ENCODE measurements around the gene APOBEC4. TPM values are rescaled to one million over a fixed set of nuclear protein-coding genes. Genes with fewer than 3 reads are reported as not detected.
A peak's percentile ranks its signal among the peaks of the same experiment; 100 is the strongest.

The APOBEC4 gene
- total RNA-seq, 2 donors from 2014 or later = not detected

GRCh38 chr1:183636334-183636682 lies 16.8 kb downstream of the APOBEC4 start:
- H3K36me3 ChIP-seq (ENCODE audit: control insufficient read depth, insufficient read depth, low read length) = peaks cover 6% of the 10 kb centered on the region
- H3K4me3 ChIP-seq (ENCODE audit: low read length) = peak overlapping the region; percentile 91
- H3K27ac Mint-ChIP-seq = peak overlapping the region; percentile 98
- peaks cover 22% of the 10 kb centered on the region for H3K4me1 Mint-ChIP-seq
- no peaks in the 10 kb centered on the region for H3K4me1 ChIP-seq (ENCODE audit: control insufficient read depth, insufficient read depth, low read length)
- WGBS, 2 experiments (ENCODE audit: insufficient coverage in 1 of 2, insufficient read length in 1 of 2) = 7 to 9% methylated on average over 13 to 15 of the region's 15 CpGs
- H3K27me3 Mint-ChIP-seq (ENCODE audit: insufficient read depth) = peaks cover 19% of the 10 kb centered on the region
- no peak for TF ChIP-seq CTCF (conservative IDR thresholded peaks at IDR 0.05)
- peaks cover 3% of the 10 kb centered on the region for H3K36me3 Mint-ChIP-seq (ENCODE audit: low read depth)
- H3K9me3 ChIP-seq (ENCODE audit: control insufficient read depth, low read length) = no peaks in the 10 kb centered on the region
- H3K9me3 Mint-ChIP-seq = no peaks in the 10 kb centered on the region
- DNase-seq = no peak
- peak overlapping the region; percentile 100 for H3K4me3 Mint-ChIP-seq
- H3K27me3 ChIP-seq (ENCODE audit: control insufficient read depth, insufficient read depth, low read length, poor library complexity, severe bottlenecking) = peaks cover 23% of the 10 kb centered on the region
- no peak overlapping the region for H3K27ac ChIP-seq (ENCODE audit: low read depth, low read length)
- H3K9ac ChIP-seq (ENCODE audit: extremely low read depth, low read length, poor library complexity, severe bottlenecking) = no peak overlapping the region

DNA sequence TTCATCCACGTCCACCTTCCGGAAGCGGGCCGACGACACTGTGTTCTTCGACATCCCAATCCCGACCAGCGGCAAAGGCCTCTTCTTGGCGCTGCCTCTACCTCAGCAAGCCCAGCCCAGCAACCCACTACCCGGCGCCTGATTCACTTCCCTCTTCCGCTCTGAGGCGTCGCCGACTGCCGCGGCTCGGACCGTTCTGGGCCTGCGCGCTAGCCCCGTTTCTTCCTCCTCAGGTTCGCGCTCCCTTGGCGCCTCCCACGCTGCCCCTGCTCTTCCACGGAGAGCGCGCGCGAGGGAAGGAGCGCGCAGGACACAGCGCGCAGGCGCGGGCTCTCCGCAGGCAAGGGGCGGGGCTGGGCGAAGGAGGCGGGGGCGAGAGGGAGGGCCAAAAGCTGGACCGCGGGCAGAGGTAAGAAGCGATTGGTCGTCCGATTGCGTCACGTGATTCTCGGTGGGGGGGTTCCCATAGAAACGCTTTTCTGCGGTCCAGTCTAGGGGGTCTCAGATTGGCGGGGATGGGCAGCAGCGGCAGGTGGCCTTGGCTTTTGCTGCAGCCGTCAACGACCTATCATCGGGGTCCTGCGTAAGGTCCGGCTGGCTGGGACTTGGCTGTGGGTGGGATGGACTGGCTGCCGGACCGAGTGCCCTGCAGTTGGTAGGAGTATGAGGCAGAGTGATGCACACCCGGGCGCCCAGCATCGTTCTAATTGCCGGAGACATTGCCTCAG lies 17.3 kb downstream of the APOBEC4 start, which contains the start of gene ARPC5:
ARPC5 (minus strand) TSS at position 178 of the 728 bp plus-strand sequence; CDS start at position 54, 124 bp downstream.
- H3K27me3 Mint-ChIP-seq (ENCODE audit: insufficient read depth) = peaks cover 19% of the 10 kb centered on the region
- peak within 1 kb of the TSS; percentile 73 for H3K27ac ChIP-seq (ENCODE audit: low read depth, low read length)
- peaks cover 5% of the 10 kb centered on the region for H3K36me3 Mint-ChIP-seq (ENCODE audit: low read depth)
- peak within 1 kb of the TSS; percentile 91 for H3K4me3 ChIP-seq (ENCODE audit: low read length)
- no peaks in the 10 kb centered on the region for H3K9me3 Mint-ChIP-seq
- H3K9me3 ChIP-seq (ENCODE audit: control insufficient read depth, low read length) = no peaks in the 10 kb centered on the region
- peak within 1 kb of the TSS; percentile 100 for H3K4me3 Mint-ChIP-seq
- peaks cover 23% of the 10 kb centered on the region for H3K27me3 ChIP-seq (ENCODE audit: control insufficient read depth, insufficient read depth, low read length, poor library complexity, severe bottlenecking)
- H3K4me1 ChIP-seq (ENCODE audit: control insufficient read depth, insufficient read depth, low read length) = no peaks in the 10 kb centered on the region
- peak within 1 kb of the TSS; percentile 60 for H3K9ac ChIP-seq (ENCODE audit: extremely low read depth, low read length, poor library complexity, severe bottlenecking)
- peaks cover 24% of the 10 kb centered on the region for H3K4me1 Mint-ChIP-seq
- peaks cover 10% of the 10 kb centered on the region for H3K36me3 ChIP-seq (ENCODE audit: control insufficient read depth, insufficient read depth, low read length)
- H3K27ac Mint-ChIP-seq = peak within 1 kb of the TSS; percentile 98
- no peak for TF ChIP-seq CTCF (conservative IDR thresholded peaks at IDR 0.05)
- DNase-seq = peak; percentile 98
- WGBS, 2 experiments (ENCODE audit: insufficient coverage in 1 of 2, insufficient read length in 1 of 2) = 0% methylated on average over 34 to 65 of the region's 65 CpGs

DNA sequence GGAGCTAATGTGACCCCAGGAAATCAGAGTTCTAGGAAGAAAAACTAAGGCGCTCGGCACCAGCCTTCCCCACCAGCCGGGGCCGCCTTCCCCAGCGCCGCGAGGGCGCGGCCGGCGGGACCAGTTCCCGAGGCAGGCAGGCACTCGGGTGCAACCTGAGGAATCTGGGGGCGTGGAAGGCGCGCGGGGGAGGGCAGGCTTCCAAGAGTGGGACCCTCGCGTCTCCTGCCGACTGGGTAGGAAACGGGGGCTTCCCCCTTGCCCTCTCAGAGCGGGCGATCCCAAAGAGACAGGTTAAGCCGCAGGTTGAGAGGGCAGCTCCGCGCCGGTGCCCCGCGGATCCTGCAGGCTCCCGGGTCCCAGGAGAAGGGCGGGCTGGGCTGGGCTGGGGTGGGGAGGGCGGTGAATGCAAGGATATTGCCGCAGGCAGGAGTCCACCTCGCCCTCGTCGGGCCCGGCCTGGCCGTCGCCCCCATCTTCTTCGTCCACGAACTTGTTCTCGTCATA lies 18.0 kb downstream of the APOBEC4 start:
- Mint-ChIP-seq H3K36me3 (ENCODE audit: low read depth) (peaks cover 11% of the 10 kb centered on the region), H3K4me1 (peaks cover 24% of the 10 kb centered on the region), H3K4me3 (peak overlapping the region; percentile 100), H3K27me3 (ENCODE audit: insufficient read depth) (peaks cover 19% of the 10 kb centered on the region), H3K27ac (peak overlapping the region; percentile 98), H3K9me3 (no peaks in the 10 kb centered on the region)
- peak overlapping the region; percentile 91 for H3K4me3 ChIP-seq (ENCODE audit: low read length)
- H3K4me1 ChIP-seq (ENCODE audit: control insufficient read depth, insufficient read depth, low read length) = no peaks in the 10 kb centered on the region
- H3K36me3 ChIP-seq (ENCODE audit: control insufficient read depth, insufficient read depth, low read length) = peaks cover 16% of the 10 kb centered on the region
- peak overlapping the region; percentile 73 for H3K27ac ChIP-seq (ENCODE audit: low read depth, low read length)
- H3K9me3 ChIP-seq (ENCODE audit: control insufficient read depth, low read length) = no peaks in the 10 kb centered on the region
- WGBS, 2 experiments (ENCODE audit: insufficient coverage in 1 of 2, insufficient read length in 1 of 2) = 0% methylated on average over 42 of the region's 42 CpGs; no CpG with 5 or more reads in 1 of the 2 experiments
- H3K9ac ChIP-seq (ENCODE audit: extremely low read depth, low read length, poor library complexity, severe bottlenecking) = peak overlapping the region; percentile 60
- H3K27me3 ChIP-seq (ENCODE audit: control insufficient read depth, insufficient read depth, low read length, poor library complexity, severe bottlenecking) = peaks cover 23% of the 10 kb centered on the region
- TF ChIP-seq CTCF (conservative IDR thresholded peaks at IDR 0.05) = no peak
- no peak for DNase-seq
